RWPE2 (cell line): ENCODE measurements around the gene FLNC.

ENCODE experiments used
- ATAC-seq: fragments of 200-7000 bp; cut with Tn5 transposase; 3 replicates; pipeline ENCODE4 v1.9.1; 2021; ENCODE audit warnings: low read depth
- DNase-seq: peaks from one replicate; pipeline ENCODE4 v3.0.0-alpha.2; 2020; ENCODE audit warnings: low spot score
- H3K27ac ChIP-seq: fragments of 450-650 bp; 2 replicates; pipeline ENCODE4 v1.5.1; 2017; ENCODE audit warnings: mild to moderate bottlenecking; ENCODE audit not compliant: poor library complexity, severe bottlenecking
- H3K27me3 ChIP-seq: fragments of 250-450 bp; sonication (Bioruptor Pico); 2 replicates; pipeline ENCODE4 v1.5.1; 2021; ENCODE audit warnings: mild to moderate bottlenecking, moderate library complexity; ENCODE audit not compliant: insufficient read depth, poor library complexity, severe bottlenecking
- H3K36me3 ChIP-seq: fragments of 250-450 bp; sonication (Bioruptor Pico); 2 replicates; pipeline ENCODE4 v1.5.1; 2020; ENCODE audit warnings: low read depth, mild to moderate bottlenecking, moderate library complexity
- H3K4me1 ChIP-seq: fragments of 250-450 bp; sonication (Bioruptor Pico); 2 replicates; pipeline ENCODE4 v1.5.1; 2021; ENCODE audit warnings: mild to moderate bottlenecking, moderate library complexity; ENCODE audit not compliant: insufficient read depth, poor library complexity, severe bottlenecking
- H3K4me3 ChIP-seq: fragments of 250-450 bp; sonication (Bioruptor Pico); 2 replicates; pipeline ENCODE4 v1.5.1; 2021; ENCODE audit warnings: mild to moderate bottlenecking, moderate library complexity; ENCODE audit not compliant: severe bottlenecking
- H3K9me3 ChIP-seq: fragments of 250-450 bp; sonication (Bioruptor Pico); 2 replicates; pipeline ENCODE4 v1.5.1; 2021; ENCODE audit warnings: mild to moderate bottlenecking, moderate library complexity; ENCODE audit not compliant: severe bottlenecking
- CTCF ChIP-seq: fragments of 450-650 bp; IDR thresholded peaks from one replicate; pipeline ENCODE4 v1.5.1; 2017; ENCODE audit warnings: mild to moderate bottlenecking, moderate library complexity; ENCODE audit not compliant: poor library complexity, severe bottlenecking

Gene FLNC

GRCh38 chr7:128906766-128907559 lies 76.8 kb downstream of the FLNC start:
- Histone ChIP-seq H3K4me3 (no peak overlapping the region), H3K4me1 (peaks cover 4% of the 10 kb centered on the region), H3K27ac (no peak overlapping the region), H3K27me3 (peaks cover 7% of the 10 kb centered on the region), H3K9me3 (no peaks in the 10 kb centered on the region), H3K36me3 (no peaks in the 10 kb centered on the region)
- DNase-seq (peak; percentile 47), ATAC-seq (no peak)
- TF ChIP-seq CTCF = no peak
